MM.1S (cell line): ENCODE data around the gene ZNF860.

ENCODE experiments used
- CTCF ChIP-seq: fragments of 300-600 bp; sonication (generic); IDR thresholded peaks from 2 replicates; pipeline ENCODE4 v1.5.1; 2016; ENCODE audit warnings: antibody characterized with exemption, low read length, mixed read lengths
- EZH2 ChIP-seq: fragments of 300-600 bp; sonication (generic); optimal IDR thresholded peaks from 2 replicates; pipeline ENCODE3; 2017; ENCODE audit warnings: low read depth, mild to moderate bottlenecking, antibody characterized with exemption, low read length, mixed read lengths
- EZH2phosphoT487 ChIP-seq: fragments of 300-600 bp; sonication (generic); IDR thresholded peaks from 2 replicates; pipeline ENCODE4 v1.6.1; 2018; ENCODE audit warnings: antibody characterized with exemption, low read length

GRCh38 chr3:32002561-32003368 lies 21.2 kb downstream of the ZNF860 start:
- TF ChIP-seq CTCF (no peak), EZH2 (no peak), EZH2phosphoT487 (no peak)
